HG03575 (cell line): Measurements from ENCODE around the gene COL26A1.
"Not testable (repeated sequence)": the region's sequence is repeated elsewhere in the genome, so short reads cannot be mapped to it uniquely, and the experiment has no call there.

Experiments
- ATAC-seq: cut with Tn5 transposase; IDR thresholded peaks from one replicate; pipeline ENCODE4 v1.9.1; 2021; ENCODE audit not compliant: unreplicated experiment, insufficient number of reproducible peaks, low FRiP score; ENCODE audit errors: extremely low read depth

The COL26A1 gene

GRCh38 chr7:101433688-101434087, 71.0 kb downstream of the COL26A1 start:
- no peak for ATAC-seq

GRCh38 chr7:101434155-101434554, 71.5 kb downstream of the COL26A1 start:
- not testable (repeated sequence) for ATAC-seq

GRCh38 chr7:101435461-101436220, 73.0 kb downstream of the COL26A1 start:
- ATAC-seq = no peak

GRCh38 chr7:101436221-101436735, 73.6 kb downstream of the COL26A1 start:
- ATAC-seq = no peak

GRCh38 chr7:101436857-101437576, 74.3 kb downstream of the COL26A1 start:
- no peak for ATAC-seq

GRCh38 chr7:101441890-101442289, 79.2 kb downstream of the COL26A1 start:
- no peak for ATAC-seq

GRCh38 chr7:101442426-101443070, 79.9 kb downstream of the COL26A1 start:
- ATAC-seq = no peak

- no peak for ATAC-seq
Observed at GRCh38 chr7:101450064-101450463, 87.4 kb downstream of the COL26A1 start.

- no peak for ATAC-seq
Observed at GRCh38 chr7:101453617-101454016, 90.9 kb downstream of the COL26A1 start.

GRCh38 chr7:101457001-101457750, 94.5 kb downstream of the COL26A1 start:
- no peak for ATAC-seq

GRCh38 chr7:101465131-101465530, 102.5 kb downstream of the COL26A1 start:
- ATAC-seq = no peak

- ATAC-seq = no peak
Observed at GRCh38 chr7:101465576-101466196, 103.0 kb downstream of the COL26A1 start.

GRCh38 chr7:101466871-101467270, 104.2 kb downstream of the COL26A1 start:
- ATAC-seq = no peak

GRCh38 chr7:101468546-101469275, 106.0 kb downstream of the COL26A1 start:
- no peak for ATAC-seq

GRCh38 chr7:101470668-101471487, 108.2 kb downstream of the COL26A1 start:
- ATAC-seq = no peak

GRCh38 chr7:101474178-101474577, 111.5 kb downstream of the COL26A1 start:
- ATAC-seq = no peak

GRCh38 chr7:101475691-101476090, 113.0 kb downstream of the COL26A1 start:
- not testable (repeated sequence) for ATAC-seq
